Erythroblast (primary cell): ENCODE measurements around the gene FAM3A.

ENCODE experiments used
- GATA1 ChIP-seq: IDR thresholded peaks from 2 replicates; pipeline ENCODE4 v1.6.1; 2011; ENCODE audit warnings: low read depth, mild to moderate bottlenecking, control low read depth, low read length, moderate library complexity
- POLR2A ChIP-seq: IDR thresholded peaks from 2 replicates; pipeline ENCODE4 v1.6.1; 2011; ENCODE audit warnings: mild to moderate bottlenecking, low read length

DNA sequence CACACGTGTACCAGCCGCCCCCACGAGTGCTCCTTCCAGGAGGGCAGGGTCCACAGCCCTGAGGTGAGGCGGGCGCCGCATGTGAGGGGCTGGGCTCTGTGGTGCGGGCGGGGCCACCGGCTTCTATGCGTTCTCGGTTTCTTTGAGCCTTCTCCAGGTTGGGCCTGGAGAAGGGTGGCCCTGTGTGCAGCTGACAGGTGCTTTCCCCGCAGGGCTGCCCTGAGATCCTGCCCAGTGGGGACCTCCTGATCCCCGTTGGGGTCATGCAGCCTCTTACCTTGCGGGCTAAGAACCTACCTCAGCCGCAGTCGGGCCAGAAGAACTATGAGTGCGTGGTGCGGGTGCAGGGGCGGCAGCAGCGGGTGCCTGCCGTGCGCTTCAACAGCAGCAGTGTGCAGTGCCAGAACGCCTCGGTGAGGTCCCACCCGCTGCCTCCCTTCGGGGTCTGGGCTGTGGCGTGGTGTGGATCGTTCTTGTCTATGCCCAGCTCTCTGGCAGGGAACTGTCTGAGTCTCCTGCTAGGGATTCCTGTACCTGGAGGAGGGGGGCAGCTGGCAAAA is 51.1 kb downstream of the FAM3A start:
- no peak for TF ChIP-seq POLR2A
- TF ChIP-seq GATA1 = no peak
